T-helper 1 cell treated with Interleukin-12 subunit alpha and Interleukin-12 subunit beta and Interleukin-4 antibody, amounts not matched to agents 30 μg/mL and 1 μg/mL, for 36 hours (primary cell): ENCODE measurements around the gene SLC7A10.
"Not testable (repeated sequence)": the region's sequence is repeated elsewhere in the genome, so short reads cannot be mapped to it uniquely, and the experiment has no call there.

Experiments used
- H3K27ac Mint-ChIP-seq: one replicate; pipeline ENCODE4 v1.8.0; 2021; ENCODE audit warnings: mild to moderate bottlenecking, mixed read lengths
- H3K27me3 Mint-ChIP-seq: one replicate; pipeline ENCODE4 v1.8.0; 2021; ENCODE audit warnings: low read depth, mixed read lengths
- H3K36me3 Mint-ChIP-seq: one replicate; pipeline ENCODE4 v1.8.0; 2021; ENCODE audit warnings: low read depth, mixed read lengths
- H3K4me1 Mint-ChIP-seq: one replicate; pipeline ENCODE4 v1.8.0; 2021; ENCODE audit warnings: low read depth, mixed read lengths
- H3K4me3 Mint-ChIP-seq: one replicate; pipeline ENCODE4 v1.8.0; 2021; ENCODE audit warnings: mild to moderate bottlenecking, moderate library complexity, mixed read lengths
- H3K9me3 Mint-ChIP-seq: one replicate; pipeline ENCODE4 v1.8.0; 2021; ENCODE audit warnings: mixed read lengths

SLC7A10 gene

DNA sequence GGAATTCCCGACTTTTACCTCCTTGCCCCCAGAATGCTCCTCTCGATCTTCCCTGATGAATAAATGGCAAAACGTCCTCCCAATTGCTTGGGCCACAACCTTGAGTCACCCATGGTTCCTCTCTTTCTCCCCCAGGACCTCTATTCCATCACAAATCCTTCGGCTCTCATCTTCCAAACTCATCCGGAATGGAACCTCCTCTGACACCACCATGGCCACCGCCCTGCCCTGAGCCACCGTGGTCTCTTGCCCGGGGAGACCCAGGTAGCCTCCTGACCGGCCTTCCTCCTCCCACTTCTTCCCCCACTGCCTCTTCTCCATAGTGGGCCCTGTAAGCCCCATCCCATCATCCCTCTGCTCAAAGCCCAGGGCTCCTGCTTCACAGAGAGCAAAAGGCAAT is 4.9 kb downstream of the SLC7A10 start:
- peaks cover 26% of the 10 kb centered on the region for H3K27me3 Mint-ChIP-seq
- H3K9me3 Mint-ChIP-seq = no peaks in the 10 kb centered on the region
- H3K4me3 Mint-ChIP-seq = no peak overlapping the region
- H3K4me1 Mint-ChIP-seq = no peaks in the 10 kb centered on the region
- no peak overlapping the region for H3K27ac Mint-ChIP-seq
- H3K36me3 Mint-ChIP-seq = no peaks in the 10 kb centered on the region

DNA sequence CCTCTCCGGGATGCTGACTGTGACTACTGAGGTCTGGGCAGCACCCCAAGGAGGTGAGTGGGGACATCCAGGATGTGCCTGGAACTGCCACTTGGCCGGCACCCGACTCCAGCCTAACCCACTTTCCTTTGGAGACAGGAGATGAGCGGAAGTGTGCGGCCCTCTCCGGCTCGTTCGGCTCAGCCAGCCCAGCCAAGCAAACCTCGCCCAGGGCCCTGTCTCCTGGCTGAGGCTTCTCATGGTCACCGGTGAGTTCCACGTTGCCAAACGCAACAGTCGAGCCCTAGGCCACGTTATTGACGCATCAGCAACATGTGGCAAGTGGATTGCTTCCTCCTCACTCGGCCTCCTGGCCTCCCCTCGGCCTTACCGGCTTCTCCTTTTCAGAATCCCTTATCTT is 5.5 kb downstream of the SLC7A10 start:
- Mint-ChIP-seq H3K27me3 (peaks cover 25% of the 10 kb centered on the region), H3K4me1 (no peaks in the 10 kb centered on the region), H3K9me3 (no peaks in the 10 kb centered on the region)

DNA sequence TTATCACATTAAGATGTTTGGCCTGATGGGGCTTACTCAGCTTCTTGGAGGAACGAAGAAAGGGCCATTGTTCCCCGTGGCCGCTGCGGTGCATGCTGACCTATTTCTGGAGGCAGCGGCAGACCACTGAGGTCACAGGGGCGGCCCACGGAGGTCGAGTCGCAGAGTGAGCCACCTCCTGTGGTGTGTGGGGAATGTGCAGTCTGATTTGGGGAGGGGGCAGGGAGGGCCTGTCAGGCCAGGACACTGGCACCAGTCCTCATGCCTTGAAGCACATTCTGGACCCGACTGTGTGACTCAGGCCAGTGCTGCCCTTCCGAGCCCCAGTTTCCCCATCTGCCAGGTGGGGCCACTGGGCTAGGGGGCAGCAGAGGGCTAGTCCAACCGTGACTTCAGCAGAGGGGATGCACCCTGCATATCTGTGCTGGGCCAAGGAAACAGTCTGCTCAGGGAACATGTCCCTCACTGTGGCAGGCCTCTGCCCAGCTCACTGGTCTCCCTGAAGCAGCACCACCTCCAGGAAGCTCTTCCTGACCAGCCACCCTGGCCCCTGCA is 6.3 kb downstream of the SLC7A10 start:
- no peaks in the 10 kb centered on the region for H3K9me3 Mint-ChIP-seq
- H3K27ac Mint-ChIP-seq = no peak overlapping the region
- H3K27me3 Mint-ChIP-seq = peaks cover 17% of the 10 kb centered on the region
- no peaks in the 10 kb centered on the region for H3K4me1 Mint-ChIP-seq
- H3K4me3 Mint-ChIP-seq = no peak overlapping the region
- no peaks in the 10 kb centered on the region for H3K36me3 Mint-ChIP-seq

More for the DNA sequence above, 5.5 kb downstream of the SLC7A10 start:
- Mint-ChIP-seq H3K27ac (no peak overlapping the region), H3K36me3 (no peaks in the 10 kb centered on the region), H3K4me3 (no peak overlapping the region)

DNA sequence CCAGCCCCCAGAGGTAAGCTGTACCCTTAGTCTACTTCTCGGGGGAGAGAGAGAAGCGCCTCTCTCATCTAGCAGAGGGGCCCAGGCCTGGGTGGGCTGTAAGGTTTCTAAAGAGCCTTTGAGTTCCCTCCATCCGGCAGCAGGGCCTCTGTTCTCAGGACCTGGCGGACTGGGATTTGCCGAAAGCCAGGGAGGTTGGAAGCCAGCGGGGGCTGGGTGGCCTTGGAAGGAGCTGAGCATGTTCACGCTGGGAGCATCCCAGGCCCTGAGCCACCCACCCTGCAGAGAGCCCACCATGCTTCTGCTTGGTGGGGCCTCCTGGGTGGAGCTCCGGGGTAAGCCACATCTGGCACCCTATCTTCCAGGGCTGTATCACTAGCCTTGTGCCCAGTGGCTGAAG is 7.8 kb downstream of the SLC7A10 start:
- Mint-ChIP-seq H3K27me3 (peaks cover 4% of the 10 kb centered on the region), H3K27ac (no peak overlapping the region), H3K4me1 (no peaks in the 10 kb centered on the region), H3K9me3 (no peaks in the 10 kb centered on the region), H3K4me3 (no peak overlapping the region), H3K36me3 (no peaks in the 10 kb centered on the region)

DNA sequence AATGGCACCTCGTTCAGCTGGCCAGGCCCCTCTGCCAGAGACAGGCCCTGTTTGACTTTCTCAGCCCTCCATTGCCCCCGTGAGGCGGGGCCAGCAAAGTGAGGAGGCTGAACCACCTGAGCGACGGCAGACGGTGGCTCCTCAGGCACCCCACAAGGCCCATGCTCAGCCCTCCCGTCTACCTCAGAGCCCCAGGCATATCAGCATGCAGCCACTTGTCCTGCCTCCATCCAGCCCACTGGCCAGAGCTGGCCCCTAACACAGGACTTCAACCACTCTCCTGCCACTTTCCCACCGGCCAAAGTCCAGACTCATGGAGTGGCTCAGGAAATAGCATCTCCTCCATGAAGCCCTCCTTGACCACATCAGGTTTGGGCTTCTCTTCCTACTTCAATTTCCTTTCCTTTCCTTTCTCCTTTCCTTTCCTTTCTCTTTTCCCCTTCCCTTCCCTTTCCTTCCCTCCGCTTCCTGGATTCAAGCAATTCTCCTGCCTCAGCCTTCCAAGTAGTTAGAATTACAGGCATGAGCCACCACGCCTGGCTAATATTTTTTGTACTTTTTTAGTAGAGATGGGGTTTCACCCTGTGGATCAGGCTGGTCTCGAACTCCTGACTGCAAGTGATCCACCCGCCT is 9.3 kb downstream of the SLC7A10 start:
- Mint-ChIP-seq H3K4me3 (no peak overlapping the region), H3K36me3 (no peaks in the 10 kb centered on the region), H3K27me3 (no peaks in the 10 kb centered on the region), H3K27ac (no peak overlapping the region), H3K4me1 (no peaks in the 10 kb centered on the region), H3K9me3 (no peaks in the 10 kb centered on the region)

DNA sequence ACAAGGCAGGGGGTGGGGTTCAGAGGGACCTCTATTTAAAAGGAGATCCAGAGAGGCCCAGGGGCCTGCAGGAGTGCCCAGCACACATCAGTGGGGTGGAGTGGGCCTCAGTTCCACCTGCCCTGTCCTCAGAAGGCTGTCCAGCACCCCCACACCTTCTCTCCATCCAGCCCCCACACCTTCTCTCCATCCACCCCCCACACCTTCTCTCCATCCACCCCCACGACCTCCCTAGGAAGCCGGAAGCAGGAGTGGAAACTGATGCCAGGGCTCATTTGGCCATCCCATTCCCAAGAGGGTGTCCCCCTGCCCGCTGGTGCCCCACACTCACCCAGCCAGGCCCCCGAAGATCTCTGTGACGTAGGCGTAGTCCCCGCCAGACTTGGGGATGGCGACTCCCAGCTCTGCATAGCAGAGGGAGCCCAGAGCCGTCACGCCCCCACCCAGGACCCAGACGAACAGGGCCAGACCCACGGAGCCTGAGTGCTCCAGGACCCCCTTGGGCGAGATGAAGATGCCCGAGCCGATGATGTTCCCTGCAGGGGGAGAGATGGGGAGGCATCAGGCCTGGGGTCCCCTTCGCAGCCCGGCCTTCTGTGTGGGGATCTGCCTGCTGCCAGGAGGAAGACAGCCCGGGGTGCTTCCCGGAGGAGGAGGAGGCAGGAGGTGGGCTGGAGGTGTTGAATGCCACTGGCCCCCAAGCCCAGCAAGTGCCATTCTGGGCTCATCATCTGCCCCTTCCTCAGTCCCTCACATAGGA is 10.0 kb downstream of the SLC7A10 start:
- H3K36me3 Mint-ChIP-seq = no peaks in the 10 kb centered on the region
- no peaks in the 10 kb centered on the region for H3K9me3 Mint-ChIP-seq
- H3K4me1 Mint-ChIP-seq = no peaks in the 10 kb centered on the region
- H3K27ac Mint-ChIP-seq = no peak overlapping the region
- H3K4me3 Mint-ChIP-seq = no peak overlapping the region
- no peaks in the 10 kb centered on the region for H3K27me3 Mint-ChIP-seq

DNA sequence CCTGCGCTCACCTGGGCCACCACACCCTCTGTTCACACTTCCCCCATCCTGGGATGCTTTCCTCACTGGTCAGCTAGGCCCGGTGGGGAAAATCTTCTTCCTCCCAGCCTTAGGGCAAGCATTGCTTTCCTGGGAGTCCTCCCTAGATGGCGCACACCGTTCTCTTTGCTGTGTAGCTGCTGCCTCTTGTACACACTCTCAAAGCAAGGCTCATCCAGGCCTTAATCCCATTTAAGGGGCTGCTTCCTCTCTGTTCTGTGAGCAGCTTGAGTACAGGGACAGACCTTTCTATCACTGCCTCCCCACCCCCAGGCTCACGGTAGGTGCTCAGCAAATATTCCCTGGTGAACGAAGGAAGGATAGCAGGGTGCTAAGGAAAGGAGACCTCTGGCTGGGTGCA is 11.1 kb downstream of the SLC7A10 start:
- Mint-ChIP-seq H3K27ac (no peak overlapping the region), H3K36me3 (no peaks in the 10 kb centered on the region), H3K9me3 (no peaks in the 10 kb centered on the region), H3K4me3 (no peak overlapping the region), H3K4me1 (no peaks in the 10 kb centered on the region), H3K27me3 (no peaks in the 10 kb centered on the region)

DNA sequence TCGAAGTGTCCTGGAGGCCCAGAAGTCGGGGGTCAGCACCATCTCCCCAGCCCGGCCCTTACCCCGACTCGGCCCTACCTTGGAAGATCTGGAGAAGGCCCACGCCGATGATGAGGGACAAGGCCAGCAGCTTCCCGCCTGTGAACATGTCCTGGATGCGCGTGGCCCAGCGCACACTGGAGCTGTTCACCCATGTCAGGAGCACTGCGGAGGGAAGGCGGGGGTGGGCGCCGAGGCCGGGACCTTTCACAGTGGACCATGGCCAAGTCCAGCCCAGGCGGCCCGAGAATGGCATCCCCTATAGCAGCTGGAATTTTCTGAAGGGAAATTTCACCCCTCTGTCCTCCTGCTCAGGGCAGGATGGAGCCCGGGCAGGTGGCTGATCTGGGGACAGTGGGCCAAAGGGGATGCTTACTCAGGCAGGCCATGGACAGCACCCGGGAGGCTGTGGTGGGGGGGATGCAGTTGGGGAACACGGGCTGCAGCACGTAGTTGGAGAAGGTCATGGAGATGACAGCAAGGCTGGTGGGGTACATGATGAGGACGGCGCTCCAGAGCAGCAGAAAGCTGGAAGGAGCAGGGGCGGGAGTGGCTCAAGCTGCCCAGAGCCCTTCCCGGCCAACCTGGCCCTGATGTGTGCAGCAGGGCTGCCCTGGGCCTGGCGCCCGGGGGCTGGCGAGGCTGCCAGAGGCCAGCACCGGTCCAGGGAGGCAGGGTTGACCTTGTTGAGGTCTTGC is 13.0 kb downstream of the SLC7A10 start:
- no peaks in the 10 kb centered on the region for H3K36me3 Mint-ChIP-seq
- H3K9me3 Mint-ChIP-seq = no peaks in the 10 kb centered on the region
- H3K4me3 Mint-ChIP-seq = no peak overlapping the region
- H3K27me3 Mint-ChIP-seq = no peaks in the 10 kb centered on the region
- no peak overlapping the region for H3K27ac Mint-ChIP-seq
- H3K4me1 Mint-ChIP-seq = no peaks in the 10 kb centered on the region

DNA sequence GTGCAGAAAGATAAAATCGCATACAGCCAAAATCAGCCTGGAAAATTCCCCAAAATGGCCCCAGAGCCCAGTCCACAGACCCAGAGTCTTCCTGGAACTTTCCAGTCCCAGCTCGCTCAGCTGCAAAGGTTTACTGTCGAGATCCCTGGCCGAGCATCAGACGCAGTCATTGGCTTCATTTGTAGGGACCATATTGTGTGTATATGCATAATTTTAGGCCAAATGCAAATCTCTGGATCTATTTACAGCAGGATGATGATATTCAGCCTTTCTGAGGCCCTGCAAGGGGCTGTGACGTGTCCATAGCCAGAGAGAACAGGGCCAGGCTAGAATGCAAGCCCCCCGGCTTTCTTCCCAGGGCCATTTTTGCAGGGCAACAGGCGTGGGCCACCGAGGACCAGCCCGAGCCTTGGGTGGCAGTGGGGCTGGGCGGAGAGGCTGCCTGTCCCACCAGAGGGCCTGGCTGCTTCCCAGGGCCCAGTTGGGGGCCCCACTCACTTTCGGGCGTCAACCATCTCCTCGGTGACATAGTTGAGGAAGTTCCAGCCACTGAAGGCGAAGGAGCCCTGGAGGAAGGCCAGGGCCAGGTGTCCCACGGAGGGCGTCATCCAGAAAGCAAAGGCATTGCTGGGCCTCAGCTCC is 13.7 kb downstream of the SLC7A10 start:
- Mint-ChIP-seq H3K4me1 (no peaks in the 10 kb centered on the region), H3K4me3 (no peak overlapping the region), H3K27ac (no peak overlapping the region), H3K9me3 (no peaks in the 10 kb centered on the region), H3K36me3 (no peaks in the 10 kb centered on the region), H3K27me3 (no peaks in the 10 kb centered on the region)

DNA sequence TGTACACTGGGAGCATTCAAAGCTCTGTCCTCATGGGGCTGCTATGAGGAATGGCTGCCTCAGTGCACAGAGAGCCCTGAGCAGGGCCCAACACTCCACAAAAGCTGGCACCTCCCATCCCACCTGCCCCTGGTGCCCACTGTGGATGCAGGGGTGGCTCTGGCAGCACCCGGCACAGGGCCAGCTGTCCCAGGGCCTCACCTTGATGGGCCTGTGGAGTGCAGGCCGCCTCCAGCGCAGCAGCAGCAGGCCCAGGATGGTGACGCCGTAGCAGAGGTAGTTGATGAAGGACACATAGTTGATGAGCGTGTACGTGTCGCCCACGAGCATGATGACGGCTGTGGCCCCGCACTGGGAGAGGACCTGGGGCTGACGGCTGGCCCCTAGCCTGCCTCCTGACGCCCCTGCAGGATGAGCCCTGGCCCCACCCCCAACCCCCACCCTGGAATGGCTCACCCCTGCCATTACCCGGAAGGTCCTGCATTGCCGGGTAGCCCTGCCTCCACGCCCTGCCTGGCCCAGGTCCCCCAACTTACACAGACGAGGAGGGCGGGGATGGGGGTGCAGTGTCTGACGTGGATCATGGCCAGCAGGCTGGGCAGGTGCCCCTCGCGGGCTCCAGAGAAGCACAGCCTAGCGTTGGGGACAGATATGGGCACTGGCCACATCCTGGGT is 15.2 kb downstream of the SLC7A10 start:
- H3K27ac Mint-ChIP-seq = no peak overlapping the region
- H3K9me3 Mint-ChIP-seq = no peaks in the 10 kb centered on the region
- no peaks in the 10 kb centered on the region for H3K4me1 Mint-ChIP-seq
- no peaks in the 10 kb centered on the region for H3K36me3 Mint-ChIP-seq
- no peak overlapping the region for H3K4me3 Mint-ChIP-seq
- no peaks in the 10 kb centered on the region for H3K27me3 Mint-ChIP-seq

DNA sequence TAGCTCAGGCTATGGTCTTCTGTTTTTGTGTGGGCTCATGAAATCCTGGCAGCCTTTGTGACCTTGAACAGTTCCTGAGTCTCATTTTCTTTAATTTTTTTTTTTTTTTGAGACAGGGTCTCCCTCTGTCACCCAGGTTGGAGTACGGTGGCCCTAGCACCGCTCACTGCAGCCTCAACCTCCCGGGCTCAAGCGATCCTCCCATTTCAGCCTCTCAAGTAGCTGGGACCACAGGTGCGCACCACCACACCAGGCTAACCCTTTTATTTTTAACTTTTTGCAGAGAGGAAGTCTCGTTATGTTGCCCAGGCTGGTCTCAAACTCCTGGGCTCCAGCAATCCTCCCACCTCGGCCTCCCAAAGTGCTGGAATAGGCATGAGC is 15.8 kb downstream of the SLC7A10 start:
- not testable (repeated sequence) for H3K9me3 Mint-ChIP-seq, H3K27ac Mint-ChIP-seq, H3K4me1 Mint-ChIP-seq, H3K4me3 Mint-ChIP-seq, H3K36me3 Mint-ChIP-seq, H3K27me3 Mint-ChIP-seq

DNA sequence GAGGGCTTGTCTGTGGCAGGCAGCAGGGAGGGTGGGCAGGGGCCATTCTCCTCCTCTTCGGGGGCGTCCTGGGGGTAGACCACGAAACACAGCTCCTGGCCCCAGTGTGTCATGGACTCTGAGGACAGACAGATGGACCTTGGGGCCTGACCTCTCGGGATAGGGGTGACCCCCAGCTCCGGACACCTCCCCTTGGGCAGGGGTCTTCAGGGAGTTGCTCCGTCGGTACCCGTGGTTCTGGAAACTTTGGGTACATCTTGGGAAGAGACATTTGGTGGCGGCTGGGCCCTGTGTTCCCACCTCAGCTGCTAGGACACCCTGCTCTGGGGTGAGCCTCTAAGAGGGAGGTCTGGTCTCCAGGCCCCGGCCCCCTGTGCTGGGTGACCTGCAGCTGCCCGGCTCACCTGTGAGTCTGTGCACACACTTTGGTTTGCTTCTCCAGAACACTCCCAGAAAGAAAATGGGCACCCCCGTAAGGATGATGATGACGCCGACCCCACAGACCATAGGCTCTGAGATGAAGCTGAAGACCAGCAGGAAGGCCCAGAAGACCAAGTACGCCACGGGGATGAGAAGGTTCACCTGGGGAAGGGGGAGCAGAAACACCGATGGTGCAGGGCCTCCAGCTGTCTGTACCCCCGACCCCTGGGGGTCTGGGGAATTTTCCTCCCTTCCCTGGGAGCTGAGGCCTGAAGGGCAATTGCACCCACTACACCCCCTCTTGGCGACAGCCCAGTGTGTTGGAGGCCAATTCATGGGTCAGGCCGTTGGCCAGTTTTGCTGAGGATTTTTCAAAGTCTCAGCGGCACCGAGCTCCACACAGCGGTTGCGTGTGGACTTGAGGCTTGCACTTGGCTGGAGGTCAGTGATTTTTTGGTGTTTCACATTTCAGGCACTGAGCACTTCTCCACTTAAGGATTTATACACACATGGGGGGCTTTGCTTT is 16.5 kb downstream of the SLC7A10 start:
- Mint-ChIP-seq H3K4me1 (no peaks in the 10 kb centered on the region), H3K4me3 (no peak overlapping the region), H3K27ac (no peak overlapping the region), H3K36me3 (no peaks in the 10 kb centered on the region), H3K27me3 (no peaks in the 10 kb centered on the region), H3K9me3 (no peaks in the 10 kb centered on the region)

DNA sequence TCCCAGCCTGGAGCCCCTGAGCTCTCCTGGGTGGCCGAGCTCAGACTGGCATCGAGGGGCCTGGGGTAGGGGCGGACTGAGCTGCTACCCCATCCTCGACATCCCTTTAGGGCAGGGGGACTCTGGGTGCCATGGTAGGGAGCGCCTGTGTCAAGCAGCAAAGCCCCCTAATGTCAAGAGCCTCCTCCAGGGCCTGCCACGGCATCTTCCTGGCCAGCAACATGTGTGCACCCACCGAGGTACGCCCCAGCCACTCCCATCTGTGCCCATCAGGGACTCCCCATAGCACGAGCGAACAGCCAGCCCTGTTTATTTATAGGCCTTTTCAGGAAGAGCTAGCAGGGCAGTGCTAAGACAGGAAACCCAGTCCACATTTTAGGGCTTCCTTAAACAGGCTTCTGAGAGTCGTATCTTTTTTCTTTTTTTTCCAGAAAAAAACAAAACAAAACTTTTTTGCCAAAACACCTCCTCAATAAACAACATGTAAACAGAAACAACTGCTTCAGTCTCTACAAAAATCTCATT is 17.2 kb downstream of the SLC7A10 start:
- Mint-ChIP-seq H3K4me3 (no peak overlapping the region), H3K27ac (no peak overlapping the region), H3K27me3 (no peaks in the 10 kb centered on the region), H3K9me3 (no peaks in the 10 kb centered on the region), H3K36me3 (no peaks in the 10 kb centered on the region), H3K4me1 (no peaks in the 10 kb centered on the region)
